Esophagus squamous epithelium (tissue), 4 donors: Measurements from ENCODE around the gene CCNF.

Experiments
- CTCF ChIP-seq, 6 experiments: fragments of 450-650 bp in 4 of 6; fragments of 200-600 bp in 2 of 6; sonication (generic) in 2 of 6; IDR thresholded peaks; one replicate each; pipeline ENCODE4 v1.5.1; 2016 to 2019; ENCODE audit warnings: antibody characterized with exemption in 6 of 6, mild to moderate bottlenecking in 4 of 6, moderate library complexity in 4 of 6
- POLR2A ChIP-seq, 4 donors: fragments of 450-650 bp; IDR thresholded peaks; one replicate each; pipeline ENCODE4 v1.6.1; 2017; ENCODE audit warnings: antibody characterized with exemption in 4 of 4, mild to moderate bottlenecking in 4 of 4, moderate library complexity in 3 of 4

- TF ChIP-seq POLR2A (IDR thresholded peaks at IDR 0.05), result no peak
- no peak for TF ChIP-seq CTCF (IDR thresholded peaks at IDR 0.05)
These were observed 58.8 kb downstream of the CCNF start for GRCh38 chr16:2487903-2488531.
